Measurements from ENCODE around the gene VPS25.

VPS25 gene

DNA sequence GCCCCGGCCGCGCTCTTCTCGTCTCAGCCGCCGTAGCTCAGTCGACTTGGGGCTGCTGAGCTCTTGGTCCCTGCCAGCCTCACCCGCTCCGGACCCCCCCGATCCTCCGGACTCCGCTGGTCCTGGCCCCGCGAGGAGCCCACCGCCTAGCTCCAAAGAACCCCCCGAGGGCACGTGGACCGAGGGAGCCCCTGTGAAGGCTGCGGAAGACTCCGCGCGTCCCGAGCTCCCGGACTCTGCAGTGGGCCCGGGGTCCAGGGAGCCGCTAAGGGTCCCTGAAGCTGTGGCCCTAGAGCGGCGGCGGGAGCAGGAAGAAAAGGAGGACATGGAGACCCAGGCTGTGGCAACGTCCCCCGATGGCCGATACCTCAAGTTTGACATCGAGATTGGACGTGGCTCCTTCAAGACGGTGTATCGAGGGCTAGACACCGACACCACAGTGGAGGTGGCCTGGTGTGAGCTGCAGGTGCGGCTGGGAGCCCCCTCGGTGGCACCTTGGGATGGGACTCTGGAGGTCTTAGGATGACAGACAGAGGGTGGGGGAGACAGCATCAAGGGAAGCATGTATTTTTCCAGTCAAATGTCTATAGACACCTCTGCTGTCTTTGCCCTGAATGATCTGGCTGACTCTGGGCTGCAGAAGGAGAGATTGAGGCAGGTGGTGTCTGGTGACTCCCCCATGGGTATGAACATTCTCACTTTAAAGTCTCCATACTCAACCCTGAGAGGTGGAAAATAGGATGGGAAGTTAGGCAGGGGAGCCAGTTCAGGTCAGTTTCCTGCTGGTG is 7.8 kb downstream of the VPS25 start:
- peak overlapping the region in 1 of 2 donors; percentile 36 for H3K4me3 Mint-ChIP-seq
- ATAC-seq (peak; percentile 26), DNase-seq (no peak)
- no peak overlapping the region for H3K27ac Mint-ChIP-seq
- H3K27me3 Mint-ChIP-seq, result peaks cover 66% of the 10 kb centered on the region
- peaks cover 51% of the 10 kb centered on the region for H3K4me1 Mint-ChIP-seq
- no peaks in the 10 kb centered on the region for H3K9me3 Mint-ChIP-seq

DNA sequence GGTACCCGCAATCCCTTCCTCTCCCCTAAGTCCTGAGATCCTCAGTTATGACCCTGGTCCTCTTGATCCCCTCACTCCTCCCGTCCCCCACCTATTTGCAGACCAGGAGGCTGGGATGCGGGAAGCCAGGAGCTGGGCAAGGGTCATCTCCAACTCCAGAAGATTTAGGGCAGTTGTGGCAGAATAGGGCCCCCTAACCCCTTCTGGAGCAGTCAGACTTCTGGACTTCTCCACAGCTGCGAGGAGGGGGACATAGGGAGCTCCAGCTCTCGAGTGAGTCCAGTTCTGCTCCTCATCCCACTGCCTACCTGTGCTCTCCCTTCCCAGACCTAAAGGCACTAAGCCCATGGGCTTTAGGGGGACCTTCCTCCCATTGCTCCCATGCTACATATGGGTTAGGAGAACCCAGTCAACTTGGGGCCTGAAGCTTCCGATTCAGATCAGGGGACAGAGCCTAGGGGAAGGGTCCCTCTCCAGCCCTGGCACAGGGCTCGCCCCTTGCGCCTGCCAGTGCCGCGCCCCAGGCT is 8.5 kb downstream of the VPS25 start:
- DNase-seq, result no peak
- H3K4me3 Mint-ChIP-seq, result no peak overlapping the region
- H3K27me3 Mint-ChIP-seq, result peaks cover 69% of the 10 kb centered on the region
- H3K27ac Mint-ChIP-seq, result no peak overlapping the region
- H3K9me3 Mint-ChIP-seq, result no peaks in the 10 kb centered on the region
- ATAC-seq, result no peak
- peaks cover 52% of the 10 kb centered on the region for H3K4me1 Mint-ChIP-seq

DNA sequence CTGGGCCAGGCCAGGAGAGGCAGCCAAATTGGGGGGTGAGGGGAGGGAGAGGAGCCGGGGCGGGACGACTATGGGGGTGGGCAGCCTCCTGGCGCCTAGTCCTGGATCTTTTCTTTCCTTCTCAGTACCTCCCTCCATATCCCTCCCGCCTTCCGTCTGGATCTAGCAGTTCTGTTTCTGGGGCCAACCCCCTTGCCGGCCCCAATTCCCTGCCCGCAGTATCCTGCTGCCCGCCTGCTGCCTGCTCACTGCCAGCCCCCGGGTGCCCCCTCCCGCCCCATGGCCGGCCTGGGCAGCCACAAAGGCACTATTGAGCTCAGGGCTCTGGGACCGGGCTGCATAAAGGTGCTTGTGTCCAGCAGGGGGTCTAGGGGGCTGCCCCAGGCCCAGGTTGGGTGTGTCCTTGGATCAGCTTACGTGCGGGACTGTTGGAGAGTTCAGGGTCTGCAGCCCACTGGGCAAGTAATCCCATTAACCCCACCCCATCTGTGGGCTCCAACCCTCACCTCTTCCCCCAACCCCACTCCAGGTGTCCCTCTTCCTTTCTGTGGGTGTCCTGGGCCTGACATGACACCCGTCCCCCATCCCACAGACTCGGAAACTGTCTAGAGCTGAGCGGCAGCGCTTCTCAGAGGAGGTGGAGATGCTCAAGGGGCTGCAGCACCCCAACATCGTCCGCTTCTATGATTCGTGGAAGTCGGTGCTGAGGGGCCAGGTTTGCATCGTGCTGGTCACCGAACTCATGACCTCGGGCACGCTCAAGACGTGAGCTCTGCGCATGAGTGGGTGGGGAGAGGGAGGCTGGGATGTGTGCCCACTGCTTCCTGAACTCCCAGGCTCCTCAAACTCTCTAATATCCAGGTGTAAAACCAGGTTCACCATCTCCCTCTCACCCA is 9.2 kb downstream of the VPS25 start:
- no peak overlapping the region for H3K4me3 Mint-ChIP-seq
- H3K27me3 Mint-ChIP-seq, result peaks cover 74% of the 10 kb centered on the region
- H3K4me1 Mint-ChIP-seq, result peaks cover 52% of the 10 kb centered on the region
- no peak for DNase-seq
- ATAC-seq, result no peak
- H3K9me3 Mint-ChIP-seq, result no peaks in the 10 kb centered on the region
- H3K27ac Mint-ChIP-seq, result peak overlapping the region in 1 of 2 donors; percentile 23

- Mint-ChIP-seq H3K27me3 (peaks cover 82% of the 10 kb centered on the region), H3K27ac (no peak overlapping the region), H3K9me3 (no peaks in the 10 kb centered on the region), H3K4me3 (peak overlapping the region in 1 of 2 donors; percentile 16), H3K4me1 (peaks cover 52% of the 10 kb centered on the region)
- ATAC-seq (no peak), DNase-seq (no peak)
Measured at GRCh38 chr17:42783062-42783790, 10.0 kb downstream of the VPS25 start.

DNA sequence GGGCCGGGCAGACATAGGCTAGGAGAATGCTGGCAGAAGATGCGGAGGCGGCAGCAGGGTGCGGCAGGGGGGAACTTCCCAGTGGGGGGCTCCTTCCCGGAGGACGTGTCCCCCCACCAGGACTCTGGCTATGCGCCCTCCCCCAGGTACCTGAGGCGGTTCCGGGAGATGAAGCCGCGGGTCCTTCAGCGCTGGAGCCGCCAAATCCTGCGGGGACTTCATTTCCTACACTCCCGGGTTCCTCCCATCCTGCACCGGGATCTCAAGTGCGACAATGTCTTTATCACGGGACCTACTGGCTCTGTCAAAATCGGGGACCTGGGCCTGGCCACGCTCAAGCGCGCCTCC is 10.5 kb downstream of the VPS25 start:
- peaks cover 52% of the 10 kb centered on the region for H3K4me1 Mint-ChIP-seq
- peaks cover 88% of the 10 kb centered on the region for H3K27me3 Mint-ChIP-seq
- H3K4me3 Mint-ChIP-seq, result peak overlapping the region in 1 of 2 donors; percentile 16
- H3K27ac Mint-ChIP-seq, result no peak overlapping the region
- H3K9me3 Mint-ChIP-seq, result no peaks in the 10 kb centered on the region
- ATAC-seq (no peak), DNase-seq (no peak)

DNA sequence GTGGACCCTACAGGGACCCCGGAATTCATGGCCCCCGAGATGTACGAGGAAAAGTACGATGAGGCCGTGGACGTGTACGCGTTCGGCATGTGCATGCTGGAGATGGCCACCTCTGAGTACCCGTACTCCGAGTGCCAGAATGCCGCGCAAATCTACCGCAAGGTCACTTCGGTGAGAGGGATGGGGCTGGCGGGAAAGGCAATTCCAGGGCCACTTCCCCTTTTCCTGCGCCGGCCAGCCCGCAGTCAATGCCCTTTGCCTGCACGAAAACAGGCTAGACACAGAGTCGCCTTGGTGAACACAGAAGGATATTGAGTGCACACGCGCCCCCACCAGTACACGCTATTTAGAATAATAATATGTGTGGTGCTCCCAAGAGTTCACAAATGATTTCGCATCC is 11.2 kb downstream of the VPS25 start:
- H3K27ac Mint-ChIP-seq, result no peak overlapping the region
- H3K4me3 Mint-ChIP-seq, result no peak overlapping the region
- H3K4me1 Mint-ChIP-seq, result peaks cover 47% of the 10 kb centered on the region
- no peaks in the 10 kb centered on the region for H3K9me3 Mint-ChIP-seq
- ATAC-seq (no peak), DNase-seq (no peak)
- peaks cover 91% of the 10 kb centered on the region for H3K27me3 Mint-ChIP-seq

DNA sequence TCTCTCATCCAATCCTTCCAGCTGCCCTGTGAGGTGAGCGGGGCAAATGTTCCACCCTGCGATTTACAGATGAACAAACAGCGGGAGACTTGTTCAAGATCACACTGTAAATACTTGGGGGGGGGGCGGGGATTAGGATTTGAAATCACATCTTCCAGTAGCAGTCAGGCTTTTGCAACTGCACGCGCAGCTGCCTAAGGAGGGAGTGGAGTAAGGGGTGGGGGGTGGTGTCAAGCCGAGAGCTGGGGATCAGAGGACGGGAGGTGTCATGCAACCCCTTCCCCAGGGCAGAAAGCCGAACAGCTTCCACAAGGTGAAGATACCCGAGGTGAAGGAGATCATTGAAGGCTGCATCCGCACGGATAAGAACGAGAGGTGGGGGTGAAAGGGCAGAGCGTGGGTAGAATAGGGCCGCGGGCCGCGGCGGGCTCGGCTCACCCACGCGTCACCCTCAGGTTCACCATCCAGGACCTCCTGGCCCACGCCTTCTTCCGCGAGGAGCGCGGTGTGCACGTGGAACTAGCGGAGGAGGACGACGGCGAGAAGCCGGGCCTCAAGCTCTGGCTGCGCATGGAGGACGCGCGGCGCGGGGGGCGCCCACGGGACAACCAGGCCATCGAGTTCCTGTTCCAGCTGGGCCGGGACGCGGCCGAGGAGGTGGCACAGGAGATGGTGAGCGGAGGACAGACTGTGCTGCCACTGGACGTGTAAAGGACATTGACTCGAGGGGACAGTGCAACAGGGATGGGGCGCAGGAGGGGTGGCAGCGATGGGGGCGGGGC is 11.8 kb downstream of the VPS25 start:
- peak overlapping the region in 1 of 2 donors; percentile 36 for H3K4me3 Mint-ChIP-seq
- H3K27ac Mint-ChIP-seq, result no peak overlapping the region
- DNase-seq, result no peak
- H3K27me3 Mint-ChIP-seq, result peaks cover 85% of the 10 kb centered on the region
- ATAC-seq, result no peak
- peaks cover 41% of the 10 kb centered on the region for H3K4me1 Mint-ChIP-seq
- H3K9me3 Mint-ChIP-seq, result no peaks in the 10 kb centered on the region

- DNase-seq (no peak), ATAC-seq (no peak)
- H3K9me3 Mint-ChIP-seq, result no peaks in the 10 kb centered on the region
- H3K27ac Mint-ChIP-seq, result no peak overlapping the region
- H3K4me3 Mint-ChIP-seq, result no peak overlapping the region
- peaks cover 31% of the 10 kb centered on the region for H3K4me1 Mint-ChIP-seq
- H3K27me3 Mint-ChIP-seq, result peaks cover 63% of the 10 kb centered on the region
Measured at GRCh38 chr17:42787266-42787665, 14.0 kb downstream of the VPS25 start.

DNA sequence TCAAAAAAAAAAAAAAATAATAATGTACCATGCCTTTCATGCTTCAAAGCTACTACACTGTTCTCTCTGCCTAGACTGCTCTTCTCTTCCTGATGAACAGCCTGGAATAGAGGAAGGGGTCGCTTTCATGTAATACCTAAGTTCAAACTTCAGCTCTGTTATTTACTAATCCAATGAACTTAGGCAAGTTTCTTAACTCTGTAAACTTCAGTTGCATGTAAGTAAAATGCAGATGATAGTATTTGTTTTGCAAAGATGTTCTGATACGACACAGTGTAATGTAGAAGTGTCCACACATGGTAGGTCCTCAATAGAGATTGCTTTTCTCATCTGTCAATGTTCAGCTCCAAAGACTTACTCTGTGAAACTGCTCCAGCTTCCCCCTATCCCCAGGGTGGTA is 18.7 kb downstream of the VPS25 start:
- peaks cover 22% of the 10 kb centered on the region for H3K27me3 Mint-ChIP-seq
- ATAC-seq (no peak), DNase-seq (no peak)
- H3K4me3 Mint-ChIP-seq, result no peak overlapping the region
- peaks cover 15% of the 10 kb centered on the region for H3K4me1 Mint-ChIP-seq
- H3K9me3 Mint-ChIP-seq, result no peaks in the 10 kb centered on the region
- H3K27ac Mint-ChIP-seq, result no peak overlapping the region

DNA sequence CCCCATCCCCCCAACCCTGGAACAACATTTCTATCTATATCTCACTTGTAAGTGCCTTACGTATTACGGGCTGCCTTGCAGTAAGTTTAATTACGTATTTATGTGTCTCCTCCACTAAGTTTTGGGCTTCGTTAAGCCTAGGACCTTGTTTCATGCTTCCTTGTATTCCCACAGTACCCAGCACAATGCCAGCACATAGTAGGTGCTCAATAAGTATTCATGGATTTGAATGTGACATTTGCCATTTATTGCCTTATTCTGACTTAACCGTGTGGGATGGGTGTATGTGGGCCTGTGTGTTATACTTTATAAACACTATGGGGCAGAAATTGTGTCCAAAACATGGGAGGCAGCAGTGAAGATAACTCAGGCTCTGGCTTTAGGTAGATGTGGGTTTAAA is 19.3 kb downstream of the VPS25 start:
- DNase-seq (no peak), ATAC-seq (no peak)
- H3K4me1 Mint-ChIP-seq, result peaks cover 21% of the 10 kb centered on the region
- no peaks in the 10 kb centered on the region for H3K9me3 Mint-ChIP-seq
- H3K4me3 Mint-ChIP-seq, result no peak overlapping the region
- H3K27me3 Mint-ChIP-seq, result peaks cover 16% of the 10 kb centered on the region
- no peak overlapping the region for H3K27ac Mint-ChIP-seq

- peaks cover 32% of the 10 kb centered on the region for H3K4me1 Mint-ChIP-seq
- peaks cover 4 to 6% of the 10 kb centered on the region in 2 donors for H3K9me3 Mint-ChIP-seq
- no peak overlapping the region for H3K4me3 Mint-ChIP-seq
- ATAC-seq (no peak), DNase-seq (no peak)
- no peaks in the 10 kb centered on the region for H3K27me3 Mint-ChIP-seq
- H3K27ac Mint-ChIP-seq, result no peak overlapping the region
Measured at GRCh38 chr17:42795061-42795460, 21.8 kb downstream of the VPS25 start.

DNA sequence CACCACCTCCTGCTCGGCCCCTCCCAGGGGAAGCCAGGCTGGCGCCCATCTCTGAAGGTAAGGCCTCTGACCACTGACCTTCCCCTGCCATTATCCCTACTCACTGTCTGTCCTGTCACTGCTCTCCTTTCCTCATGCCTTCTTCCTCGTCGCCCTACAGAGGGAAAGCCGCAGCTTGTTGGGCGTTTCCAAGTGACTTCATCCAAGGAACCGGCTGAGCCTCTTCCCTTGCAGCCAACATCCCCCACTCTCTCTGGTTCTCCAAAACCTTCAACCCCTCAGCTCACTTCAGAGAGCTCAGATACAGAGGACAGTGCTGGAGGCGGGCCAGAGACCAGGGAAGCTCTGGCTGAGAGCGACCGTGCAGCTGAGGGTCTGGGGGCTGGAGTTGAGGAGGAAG is 22.2 kb downstream of the VPS25 start:
- Mint-ChIP-seq H3K4me1 (peaks cover 32% of the 10 kb centered on the region), H3K27me3 (no peaks in the 10 kb centered on the region), H3K27ac (no peak overlapping the region), H3K9me3 (peaks cover 4 to 6% of the 10 kb centered on the region in 2 donors), H3K4me3 (no peak overlapping the region)
- no peak for ATAC-seq
- no peak for DNase-seq

- Mint-ChIP-seq H3K27me3 (no peaks in the 10 kb centered on the region), H3K9me3 (peaks cover 4 to 6% of the 10 kb centered on the region in 2 donors), H3K27ac (no peak overlapping the region), H3K4me1 (peaks cover 32% of the 10 kb centered on the region), H3K4me3 (no peak overlapping the region)
- ATAC-seq (no peak), DNase-seq (no peak)
Measured at GRCh38 chr17:42796066-42796758, 23.0 kb downstream of the VPS25 start.

Measured in stimulated activated naive CD8-positive, alpha-beta T cell treated with anti-CD3 and anti-CD28 coated beads, Interleukin-15, amount 100 ng/mL, for 72 hours (primary cell).